Activated CD8-positive, alpha-beta T cell treated with anti-CD3 and anti-CD28 coated beads for 36 hours (primary cell): Measurements from ENCODE around the gene COG6. TPM values are rescaled to one million over a fixed set of nuclear protein-coding genes. Genes with fewer than 3 reads are reported as not detected.

Source experiments
- ATAC-seq: fragments of 200-7000 bp; cut with Tn5 transposase; one replicate; pipeline ENCODE4 v1.10.0; 2021; ENCODE audit warnings: mild to moderate bottlenecking, moderate library complexity
- CTCF ChIA-PET: fragments of 350-600 bp; sonication (Branson Sonifier 250); formaldehyde crosslinking; loops from one replicate; lab custom pipeline; 2021; ENCODE audit warnings: antibody characterized with exemption; lab: Charles Lee
- POLR2A ChIA-PET: fragments of 350-600 bp; sonication (Branson Sonifier 250); formaldehyde crosslinking; loops from one replicate; lab custom pipeline; 2021; ENCODE audit warnings: antibody characterized with exemption; lab: Charles Lee
- DNase-seq: peaks from one replicate; pipeline ENCODE4 v3.0.0-alpha.2; 2020
- H3K27ac Mint-ChIP-seq: one replicate; pipeline ENCODE4 v1.8.0; 2021; ENCODE audit warnings: mild to moderate bottlenecking, mixed read lengths
- H3K27me3 Mint-ChIP-seq: one replicate; pipeline ENCODE4 v1.8.0; 2021; ENCODE audit warnings: mixed read lengths
- H3K36me3 Mint-ChIP-seq: one replicate; pipeline ENCODE4 v1.8.0; 2021; ENCODE audit warnings: low read depth, mixed read lengths
- H3K4me1 Mint-ChIP-seq: one replicate; pipeline ENCODE4 v1.8.0; 2021; ENCODE audit warnings: low read depth, mixed read lengths
- H3K4me3 Mint-ChIP-seq: one replicate; pipeline ENCODE4 v1.8.0; 2021; ENCODE audit warnings: mild to moderate bottlenecking, moderate library complexity, mixed read lengths
- H3K9me3 Mint-ChIP-seq: one replicate; pipeline ENCODE4 v1.8.0; 2021; ENCODE audit warnings: mixed read lengths
- CTCF ChIP-seq: fragments of 200-600 bp; IDR thresholded peaks from one replicate; pipeline ENCODE4 v1.8.0; 2022; ENCODE audit warnings: antibody characterized with exemption, mild to moderate bottlenecking
- intact Hi-C: fragments of 100-400 bp; cut with micrococcal nuclease; formaldehyde crosslinking; loops from one replicate; pipeline ENCODE4 v1.10.0; 2022
- total RNA-seq, 2 experiments: library from RNA; stranded (reverse); gene quantifications; one replicate each; pipeline ENCODE4 v1.2.3, GENCODE V29; 2021

COG6 gene
- total RNA-seq, 2 experiments from 2014 or later: 25.5 to 26.4 TPM

GRCh38 chr13:39682788-39683187 lies 27.3 kb downstream of the COG6 start:
- no peak overlapping the region for H3K4me3 Mint-ChIP-seq
- intact Hi-C loops: loop anchor here (5.0 to 10.0 kb wide), 3 partner anchors 262 to 1092 kb away; partner anchors contain the start of gene MRPS31
- no peak for TF ChIP-seq CTCF
- no peak for DNase-seq
- H3K27me3 Mint-ChIP-seq: no peaks in the 10 kb centered on the region
- peaks cover 14% of the 10 kb centered on the region for H3K36me3 Mint-ChIP-seq
- H3K9me3 Mint-ChIP-seq: no peaks in the 10 kb centered on the region
- POLR2A ChIA-PET: no interaction called here
- CTCF ChIA-PET: interaction anchor here (1.1 to 3.6 kb wide), 4 partner anchors 10 to 1094 kb away, joined by 4 to 27 read pairs (median 5); no protein-coding TSS in a partner anchor
- peaks cover 8% of the 10 kb centered on the region for H3K4me1 Mint-ChIP-seq
- no peak overlapping the region for H3K27ac Mint-ChIP-seq
- ATAC-seq: peak; percentile 60

- no peaks in the 10 kb centered on the region for H3K9me3 Mint-ChIP-seq
- ChIA-PET CTCF (interaction anchor here (0.7 to 3.6 kb wide), 10 partner anchors 8 to 999 kb away, joined by 3 to 27 read pairs (median 4); no protein-coding TSS in a partner anchor), POLR2A (interaction anchor here (0.6 kb wide), 1 partner anchor 384 kb away, joined by 3 read pairs; no protein-coding TSS in a partner anchor)
- ATAC-seq: no peak
- no peak overlapping the region for H3K27ac Mint-ChIP-seq
- no peaks in the 10 kb centered on the region for H3K27me3 Mint-ChIP-seq
- DNase-seq: no peak
- peaks cover 21% of the 10 kb centered on the region for H3K36me3 Mint-ChIP-seq
- H3K4me3 Mint-ChIP-seq: no peak overlapping the region
- TF ChIP-seq CTCF: peak; percentile 59
- peaks cover 21% of the 10 kb centered on the region for H3K4me1 Mint-ChIP-seq
- intact Hi-C loops: loop anchor here (5.0 to 10.0 kb wide), 4 partner anchors 93 to 1090 kb away; partner anchors contain the start of gene MRPS31
Measured at GRCh38 chr13:39684531-39685137, 29.2 kb downstream of the COG6 start.

- CTCF ChIA-PET: interaction anchor here (0.7 to 3.2 kb wide), 8 partner anchors 25 to 1302 kb away, joined by 3 to 25 read pairs (median 3); no protein-coding TSS in a partner anchor
- peaks cover 18% of the 10 kb centered on the region for H3K36me3 Mint-ChIP-seq
- H3K4me1 Mint-ChIP-seq: peaks cover 21% of the 10 kb centered on the region
- TF ChIP-seq CTCF: no peak
- H3K27me3 Mint-ChIP-seq: no peaks in the 10 kb centered on the region
- POLR2A ChIA-PET: interaction anchor here (0.6 to 1.2 kb wide), 2 partner anchors 43 to 383 kb away, joined by 3 to 4 read pairs; no protein-coding TSS in a partner anchor
- H3K27ac Mint-ChIP-seq: no peak overlapping the region
- DNase-seq (no peak), ATAC-seq (no peak)
- intact Hi-C loops: loop anchor here (5.0 to 10.0 kb wide), 3 partner anchors 92 to 1089 kb away; partner anchors contain the start of gene MRPS31
- H3K4me3 Mint-ChIP-seq: no peak overlapping the region
- no peaks in the 10 kb centered on the region for H3K9me3 Mint-ChIP-seq
Measured at GRCh38 chr13:39685652-39686051, 30.2 kb downstream of the COG6 start.

- ChIA-PET POLR2A (no interaction called here), CTCF (no interaction called here)
- no peak overlapping the region for H3K4me3 Mint-ChIP-seq
Measured at GRCh38 chr13:39688278-39688677, 32.8 kb downstream of the COG6 start.

More at GRCh38 chr13:39688278-39688677, 32.8 kb downstream of the COG6 start:
- Mint-ChIP-seq H3K36me3 (peaks cover 14% of the 10 kb centered on the region), H3K27me3 (no peaks in the 10 kb centered on the region), H3K27ac (peak overlapping the region; percentile 88), H3K4me1 (peaks cover 18% of the 10 kb centered on the region), H3K9me3 (no peaks in the 10 kb centered on the region)
- no peak for TF ChIP-seq CTCF
- no peak for ATAC-seq
- no peak for DNase-seq
- intact Hi-C loops: loop anchor here (5.0 to 10.0 kb wide), 3 partner anchors 89 to 1087 kb away; partner anchors contain the start of gene MRPS31
